Activated T-helper 1 cell treated with anti-CD3 and anti-CD28 coated beads, Interleukin-12 subunit alpha, Interleukin-12 subunit beta, Interleukin-2, Interleukin-4 antibody, amounts not matched to agents 30 ng/mL and 10 ng/mL and 1 ng/mL, durations not matched to agents 14 hours and 24 hours and 36 hours (primary cell): Measurements from ENCODE around the gene ABI3BP. TPM values are rescaled to one million over a fixed set of nuclear protein-coding genes. Genes with fewer than 3 reads are reported as not detected.

Experiments
- DNase-seq: peaks from one replicate; pipeline ENCODE4 v3.0.0; 2021; ENCODE audit warnings: low spot score
- H3K27ac Mint-ChIP-seq: one replicate; pipeline ENCODE4 v1.8.0; 2021; ENCODE audit warnings: mild to moderate bottlenecking, mixed read lengths
- H3K27me3 Mint-ChIP-seq: one replicate; pipeline ENCODE4 v1.8.0; 2022; ENCODE audit warnings: mild to moderate bottlenecking, moderate library complexity, mixed read lengths; ENCODE audit not compliant: insufficient read depth
- H3K36me3 Mint-ChIP-seq: one replicate; pipeline ENCODE4 v1.8.0; 2021; ENCODE audit warnings: low read depth, mixed read lengths
- H3K4me1 Mint-ChIP-seq: one replicate; pipeline ENCODE4 v1.8.0; 2021; ENCODE audit warnings: low read depth, mixed read lengths
- H3K4me3 Mint-ChIP-seq: one replicate; pipeline ENCODE4 v1.8.0; 2021; ENCODE audit warnings: mild to moderate bottlenecking, moderate library complexity, mixed read lengths
- H3K9me3 Mint-ChIP-seq: one replicate; pipeline ENCODE4 v1.8.0; 2021; ENCODE audit warnings: mixed read lengths
- intact Hi-C: fragments of 100-400 bp; cut with micrococcal nuclease; formaldehyde crosslinking; loops from one replicate; pipeline ENCODE4 v1.15.1; 2024
- total RNA-seq: library from RNA; stranded (reverse); gene quantifications from 2 replicates; pipeline ENCODE4 v1.2.3, GENCODE V29; 2022

ABI3BP gene
- total RNA-seq, 1 donor from 2014 or later: not detected

GRCh38 chr3:100781301-100781700 lies 211.9 kb downstream of the ABI3BP start:
- H3K9me3 Mint-ChIP-seq: peaks cover 7% of the 10 kb centered on the region
- no peak overlapping the region for H3K27ac Mint-ChIP-seq
- peaks cover 2% of the 10 kb centered on the region for H3K27me3 Mint-ChIP-seq
- no peaks in the 10 kb centered on the region for H3K4me1 Mint-ChIP-seq
- DNase-seq: no peak
- no peaks in the 10 kb centered on the region for H3K36me3 Mint-ChIP-seq
- intact Hi-C loops: no loop called here
- H3K4me3 Mint-ChIP-seq: no peak overlapping the region

GRCh38 chr3:100780071-100780622 lies 213.1 kb downstream of the ABI3BP start:
- Mint-ChIP-seq H3K27ac (no peak overlapping the region), H3K27me3 (peaks cover 2% of the 10 kb centered on the region), H3K36me3 (no peaks in the 10 kb centered on the region), H3K9me3 (peaks cover 3% of the 10 kb centered on the region), H3K4me3 (no peak overlapping the region), H3K4me1 (no peaks in the 10 kb centered on the region)
- no peak for DNase-seq
- intact Hi-C loops: no loop called here

- Mint-ChIP-seq H3K27me3 (peaks cover 2% of the 10 kb centered on the region), H3K36me3 (no peaks in the 10 kb centered on the region), H3K4me1 (no peaks in the 10 kb centered on the region), H3K27ac (no peak overlapping the region), H3K4me3 (no peak overlapping the region), H3K9me3 (peaks cover under 1% of the 10 kb centered on the region)
- DNase-seq: no peak
- intact Hi-C loops: no loop called here
These were observed 213.7 kb downstream of the ABI3BP start for GRCh38 chr3:100779480-100779879.

GRCh38 chr3:100777271-100777670 lies 215.9 kb downstream of the ABI3BP start:
- intact Hi-C loops: no loop called here
- no peaks in the 10 kb centered on the region for H3K4me1 Mint-ChIP-seq
- no peak overlapping the region for H3K4me3 Mint-ChIP-seq

GRCh38 chr3:100776746-100777145 lies 216.5 kb downstream of the ABI3BP start:
- intact Hi-C loops: no loop called here
- Mint-ChIP-seq H3K36me3 (no peaks in the 10 kb centered on the region), H3K27ac (no peak overlapping the region), H3K27me3 (no peaks in the 10 kb centered on the region), H3K4me1 (no peaks in the 10 kb centered on the region), H3K9me3 (no peaks in the 10 kb centered on the region), H3K4me3 (no peak overlapping the region)
- no peak for DNase-seq

More at GRCh38 chr3:100777271-100777670, 215.9 kb downstream of the ABI3BP start:
- H3K36me3 Mint-ChIP-seq: no peaks in the 10 kb centered on the region
- DNase-seq: no peak
- no peaks in the 10 kb centered on the region for H3K27me3 Mint-ChIP-seq
- H3K27ac Mint-ChIP-seq: no peak overlapping the region
- no peaks in the 10 kb centered on the region for H3K9me3 Mint-ChIP-seq

- no peaks in the 10 kb centered on the region for H3K36me3 Mint-ChIP-seq
- no peak for DNase-seq
- H3K4me3 Mint-ChIP-seq: no peak overlapping the region
- intact Hi-C loops: no loop called here
- no peaks in the 10 kb centered on the region for H3K27me3 Mint-ChIP-seq
- H3K9me3 Mint-ChIP-seq: no peaks in the 10 kb centered on the region
- no peaks in the 10 kb centered on the region for H3K4me1 Mint-ChIP-seq
- H3K27ac Mint-ChIP-seq: no peak overlapping the region
These were observed 217.0 kb downstream of the ABI3BP start for GRCh38 chr3:100776097-100776729.

GRCh38 chr3:100775669-100776068 lies 217.6 kb downstream of the ABI3BP start:
- DNase-seq: no peak
- no peaks in the 10 kb centered on the region for H3K9me3 Mint-ChIP-seq
- no peak overlapping the region for H3K27ac Mint-ChIP-seq
- H3K36me3 Mint-ChIP-seq: no peaks in the 10 kb centered on the region
- H3K4me1 Mint-ChIP-seq: no peaks in the 10 kb centered on the region
- H3K27me3 Mint-ChIP-seq: no peaks in the 10 kb centered on the region
- intact Hi-C loops: no loop called here
- H3K4me3 Mint-ChIP-seq: no peak overlapping the region

- no peak for DNase-seq
- H3K9me3 Mint-ChIP-seq: no peaks in the 10 kb centered on the region
These were observed 218.0 kb downstream of the ABI3BP start for GRCh38 chr3:100775226-100775625.

GRCh38 chr3:100769693-100770092 lies 223.5 kb downstream of the ABI3BP start:
- intact Hi-C loops: no loop called here
- H3K4me3 Mint-ChIP-seq: no peak overlapping the region

More at GRCh38 chr3:100775226-100775625, 218.0 kb downstream of the ABI3BP start:
- Mint-ChIP-seq H3K36me3 (no peaks in the 10 kb centered on the region), H3K4me3 (no peak overlapping the region), H3K27me3 (no peaks in the 10 kb centered on the region), H3K4me1 (no peaks in the 10 kb centered on the region), H3K27ac (no peak overlapping the region)
- intact Hi-C loops: no loop called here

GRCh38 chr3:100766069-100766468 lies 227.2 kb downstream of the ABI3BP start:
- Mint-ChIP-seq H3K4me3 (no peak overlapping the region), H3K9me3 (no peaks in the 10 kb centered on the region), H3K27me3 (peaks cover 5% of the 10 kb centered on the region), H3K36me3 (no peaks in the 10 kb centered on the region), H3K27ac (no peak overlapping the region), H3K4me1 (peaks cover 9% of the 10 kb centered on the region)
- intact Hi-C loops: no loop called here
- no peak for DNase-seq

More at GRCh38 chr3:100769693-100770092, 223.5 kb downstream of the ABI3BP start:
- Mint-ChIP-seq H3K27me3 (peaks cover 5% of the 10 kb centered on the region), H3K9me3 (no peaks in the 10 kb centered on the region), H3K4me1 (peaks cover 9% of the 10 kb centered on the region), H3K36me3 (no peaks in the 10 kb centered on the region), H3K27ac (no peak overlapping the region)
- no peak for DNase-seq

- Mint-ChIP-seq H3K27ac (no peak overlapping the region), H3K4me1 (peaks cover 9% of the 10 kb centered on the region), H3K36me3 (no peaks in the 10 kb centered on the region), H3K27me3 (peaks cover 5% of the 10 kb centered on the region), H3K9me3 (no peaks in the 10 kb centered on the region), H3K4me3 (no peak overlapping the region)
- intact Hi-C loops: loop anchor here (1.0 kb wide), 1 partner anchor 56 kb away; the partner anchor contains the start of gene TFG
- no peak for DNase-seq
These were observed 227.7 kb downstream of the ABI3BP start for GRCh38 chr3:100765437-100765975.

- H3K4me1 Mint-ChIP-seq: peaks cover 18% of the 10 kb centered on the region
- H3K27ac Mint-ChIP-seq: no peak overlapping the region
- DNase-seq: no peak
- H3K4me3 Mint-ChIP-seq: no peak overlapping the region
- intact Hi-C loops: no loop called here
- peaks cover 4% of the 10 kb centered on the region for H3K27me3 Mint-ChIP-seq
- H3K36me3 Mint-ChIP-seq: no peaks in the 10 kb centered on the region
- H3K9me3 Mint-ChIP-seq: no peaks in the 10 kb centered on the region
These were observed 231.3 kb downstream of the ABI3BP start for GRCh38 chr3:100761951-100762350.

- Mint-ChIP-seq H3K4me1 (peaks cover 18% of the 10 kb centered on the region), H3K4me3 (no peak overlapping the region), H3K27ac (no peak overlapping the region), H3K27me3 (no peaks in the 10 kb centered on the region), H3K9me3 (no peaks in the 10 kb centered on the region), H3K36me3 (no peaks in the 10 kb centered on the region)
- no peak for DNase-seq
- intact Hi-C loops: no loop called here
These were observed 231.8 kb downstream of the ABI3BP start for GRCh38 chr3:100761211-100761942.
